Choroid plexus epithelial cell (primary cell): ENCODE measurements around the gene PCP4.
"Not testable (repeated sequence)": the region's sequence is repeated elsewhere in the genome, so short reads cannot be mapped to it uniquely, and the experiment has no call there.

Experiments used
- DNase-seq: peaks from one replicate; pipeline ENCODE4 v3.0.0-alpha.2; 2010; ENCODE audit warnings: low read depth
- H3K4me3 ChIP-seq: 2 replicates; pipeline ENCODE4 v1.5.1; 2011; ENCODE audit warnings: low read depth, mild to moderate bottlenecking, control low read depth, low read length, moderate library complexity
- TF ChIP-seq, protein P1 (sequence below): conservative IDR thresholded peaks from 2 replicates; pipeline ENCODE4 v1.5.1; 2011; ENCODE audit warnings: low read depth, mild to moderate bottlenecking, control low read depth, inconsistent platforms, low read length, moderate library complexity

PCP4 gene

DNA sequence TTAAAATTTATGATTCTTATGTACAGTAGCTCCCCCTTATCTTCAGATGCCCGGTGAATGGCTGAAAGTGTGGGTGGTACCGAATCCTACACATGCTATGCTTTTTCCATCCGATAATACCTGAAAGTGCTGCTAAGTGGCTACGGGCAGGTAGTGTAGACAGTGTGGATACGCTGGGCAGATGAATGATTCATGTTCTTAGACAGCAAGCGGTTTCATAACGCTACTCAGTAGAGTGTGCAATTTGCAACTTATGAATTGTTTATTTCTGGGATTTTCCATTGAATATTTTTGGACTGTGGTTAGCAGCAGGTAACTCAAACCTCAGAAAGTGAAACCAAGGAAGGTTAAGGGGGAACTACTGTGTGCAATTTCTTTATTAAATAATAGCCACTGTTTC, 7.5 kb downstream of the PCP4 start:
- TF ChIP-seq, protein P1, sequence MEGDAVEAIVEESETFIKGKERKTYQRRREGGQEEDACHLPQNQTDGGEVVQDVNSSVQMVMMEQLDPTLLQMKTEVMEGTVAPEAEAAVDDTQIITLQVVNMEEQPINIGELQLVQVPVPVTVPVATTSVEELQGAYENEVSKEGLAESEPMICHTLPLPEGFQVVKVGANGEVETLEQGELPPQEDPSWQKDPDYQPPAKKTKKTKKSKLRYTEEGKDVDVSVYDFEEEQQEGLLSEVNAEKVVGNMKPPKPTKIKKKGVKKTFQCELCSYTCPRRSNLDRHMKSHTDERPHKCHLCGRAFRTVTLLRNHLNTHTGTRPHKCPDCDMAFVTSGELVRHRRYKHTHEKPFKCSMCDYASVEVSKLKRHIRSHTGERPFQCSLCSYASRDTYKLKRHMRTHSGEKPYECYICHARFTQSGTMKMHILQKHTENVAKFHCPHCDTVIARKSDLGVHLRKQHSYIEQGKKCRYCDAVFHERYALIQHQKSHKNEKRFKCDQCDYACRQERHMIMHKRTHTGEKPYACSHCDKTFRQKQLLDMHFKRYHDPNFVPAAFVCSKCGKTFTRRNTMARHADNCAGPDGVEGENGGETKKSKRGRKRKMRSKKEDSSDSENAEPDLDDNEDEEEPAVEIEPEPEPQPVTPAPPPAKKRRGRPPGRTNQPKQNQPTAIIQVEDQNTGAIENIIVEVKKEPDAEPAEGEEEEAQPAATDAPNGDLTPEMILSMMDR = no peak
- no peak for DNase-seq
- H3K4me3 ChIP-seq = no peak overlapping the region

DNA sequence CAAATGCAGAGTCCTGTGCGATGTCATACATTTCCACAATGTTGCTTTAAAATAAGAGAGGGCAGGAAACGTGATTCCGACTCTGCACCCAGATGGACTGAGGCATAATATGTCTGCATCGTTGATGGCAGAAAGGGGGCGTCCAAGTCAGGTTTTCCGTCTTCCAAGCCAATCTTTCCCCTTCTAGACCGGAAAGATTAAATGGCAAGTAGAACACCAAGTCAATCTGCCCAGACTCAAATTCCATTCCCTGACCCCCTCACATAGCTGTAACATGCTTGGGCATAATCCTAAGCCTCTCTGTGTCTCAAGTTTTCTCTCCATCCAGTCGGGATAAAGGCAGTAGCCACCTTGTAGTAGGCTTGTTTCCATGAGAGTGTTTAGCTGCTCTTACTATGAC, 14.4 kb downstream of the PCP4 start:
- TF ChIP-seq, protein P1 = no peak
- no peak for DNase-seq
- H3K4me3 ChIP-seq = no peak overlapping the region

DNA sequence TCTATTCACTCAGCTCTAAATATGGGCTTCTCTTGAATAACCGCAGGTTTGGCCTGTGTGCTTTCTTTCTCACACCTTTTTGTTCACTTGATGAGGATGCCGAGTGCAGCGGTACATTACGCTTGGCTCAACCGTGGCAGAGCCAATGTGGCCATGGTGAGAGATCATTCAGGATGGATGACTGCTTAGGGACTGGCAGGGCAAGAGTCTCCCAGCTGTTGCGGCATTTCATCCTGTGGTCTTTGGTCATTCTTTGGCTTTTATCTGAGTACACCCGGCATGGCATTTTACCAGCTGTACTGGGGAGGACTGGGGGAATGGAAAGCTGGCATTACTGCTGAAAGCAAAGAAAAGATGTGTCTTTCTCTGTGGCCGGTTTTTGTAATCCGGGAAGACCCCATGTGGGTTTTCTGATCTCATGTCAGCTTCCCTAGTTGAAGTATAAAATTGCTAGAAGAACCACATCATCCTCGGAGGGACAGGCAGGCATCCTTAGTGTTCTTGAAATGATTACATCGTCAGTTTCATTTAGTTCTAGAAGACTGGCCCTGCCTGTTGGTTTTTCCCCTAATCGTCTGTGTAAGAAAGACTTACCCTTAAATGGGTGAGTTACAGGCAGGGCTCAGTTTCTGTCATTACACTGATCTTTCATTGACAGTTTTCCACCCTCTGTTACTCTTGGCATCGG, 15.1 kb downstream of the PCP4 start:
- no peak overlapping the region for H3K4me3 ChIP-seq
- no peak for DNase-seq
- TF ChIP-seq, protein P1 = no peak

DNA sequence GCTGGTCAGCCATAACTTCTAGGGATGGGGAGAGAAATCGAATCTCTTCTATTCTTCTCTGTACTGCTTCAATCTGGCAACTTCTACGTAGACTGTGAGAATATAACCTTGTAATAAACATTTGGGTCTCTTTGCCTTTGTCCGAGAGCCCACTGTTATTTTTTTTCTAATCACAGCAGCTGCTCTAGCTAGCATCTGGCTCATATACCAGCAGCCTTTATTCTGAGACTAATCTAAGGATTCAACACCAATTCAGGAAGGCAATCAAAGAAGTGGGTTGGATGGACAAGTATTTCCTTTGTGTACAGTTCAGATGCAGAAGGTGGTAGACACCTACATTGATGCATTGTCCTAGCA, 15.6 kb downstream of the PCP4 start:
- no peak for DNase-seq
- TF ChIP-seq, protein P1 = no peak
- H3K4me3 ChIP-seq = no peak overlapping the region

DNA sequence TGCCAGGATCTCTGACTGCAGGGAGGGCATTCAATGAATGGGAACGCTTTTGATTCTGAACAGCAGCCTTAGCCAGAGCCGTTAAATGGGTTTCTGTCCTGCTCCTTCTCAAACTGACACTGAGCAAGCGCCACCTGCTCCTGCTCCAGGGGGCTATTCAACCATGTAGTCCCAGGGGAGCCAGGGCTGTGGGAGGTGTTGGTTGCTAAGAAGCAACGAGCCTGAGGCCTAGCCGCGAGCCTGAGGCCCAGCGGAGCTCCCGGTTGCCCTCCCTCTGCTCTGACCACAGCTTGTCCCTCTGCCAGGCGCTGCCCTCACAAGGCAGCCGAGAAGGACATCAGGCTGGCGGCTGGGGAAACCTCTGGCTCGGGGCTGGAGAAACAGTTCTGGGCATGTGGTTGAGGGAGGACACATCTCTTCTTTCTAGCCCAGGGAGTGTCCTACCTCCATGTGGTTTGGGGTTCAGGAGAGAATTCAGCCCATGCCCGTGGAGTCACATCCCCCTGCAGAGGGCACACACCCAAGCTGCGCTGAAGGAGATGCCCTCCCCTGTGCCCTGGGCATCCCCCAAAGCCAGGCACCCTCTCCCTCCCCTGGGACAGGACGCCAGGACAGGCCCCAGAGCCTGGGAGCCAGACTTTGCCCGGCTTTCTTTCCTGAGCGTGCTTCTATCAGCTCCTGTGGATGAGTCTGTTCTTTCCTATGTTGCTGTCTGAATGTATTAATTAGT, 18.0 kb downstream of the PCP4 start:
- H3K4me3 ChIP-seq = no peak overlapping the region
- DNase-seq = no peak
- TF ChIP-seq, protein P1 = no peak

DNA sequence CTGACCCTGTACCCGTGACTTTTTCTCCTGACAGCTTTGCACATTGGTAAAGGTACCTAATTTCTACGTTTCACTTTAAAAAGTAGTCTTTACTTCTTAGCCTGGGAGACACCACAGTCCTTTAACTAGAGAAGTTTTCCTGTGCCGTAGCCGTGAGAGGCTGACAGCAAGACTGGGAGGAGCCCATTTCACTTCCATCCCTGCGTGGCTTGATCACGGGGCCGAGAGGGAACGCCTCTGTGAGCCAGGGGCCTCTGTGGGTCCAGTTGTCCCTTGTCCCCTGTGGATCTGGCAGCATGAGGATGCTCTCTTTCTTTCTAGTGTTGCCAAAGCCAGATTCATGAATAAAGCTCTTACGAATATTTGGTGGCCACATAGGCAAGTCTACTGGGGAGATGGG, 21.6 kb downstream of the PCP4 start:
- H3K4me3 ChIP-seq = no peak overlapping the region
- TF ChIP-seq, protein P1 = no peak
- DNase-seq = no peak

DNA sequence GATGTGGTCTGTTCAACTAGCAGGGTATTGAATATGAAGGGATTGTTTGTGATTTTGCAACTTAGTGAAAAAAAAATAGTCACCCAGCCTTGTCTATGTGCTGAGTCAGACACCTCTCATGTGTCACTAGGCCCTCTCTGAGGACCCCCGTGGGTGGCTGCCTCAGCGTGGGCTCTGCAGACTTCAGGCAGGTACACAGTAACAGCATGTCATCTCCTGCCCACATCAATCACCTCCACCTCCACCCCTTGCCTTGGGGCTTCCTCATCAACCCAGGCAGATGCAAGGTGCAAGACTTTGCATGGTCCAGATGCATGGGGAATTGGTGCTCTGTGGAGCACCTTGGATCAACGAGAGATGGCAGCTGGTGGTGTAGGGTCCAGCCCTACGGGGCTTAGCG, 23.9 kb downstream of the PCP4 start:
- no peak overlapping the region for H3K4me3 ChIP-seq
- TF ChIP-seq, protein P1 = no peak

DNA sequence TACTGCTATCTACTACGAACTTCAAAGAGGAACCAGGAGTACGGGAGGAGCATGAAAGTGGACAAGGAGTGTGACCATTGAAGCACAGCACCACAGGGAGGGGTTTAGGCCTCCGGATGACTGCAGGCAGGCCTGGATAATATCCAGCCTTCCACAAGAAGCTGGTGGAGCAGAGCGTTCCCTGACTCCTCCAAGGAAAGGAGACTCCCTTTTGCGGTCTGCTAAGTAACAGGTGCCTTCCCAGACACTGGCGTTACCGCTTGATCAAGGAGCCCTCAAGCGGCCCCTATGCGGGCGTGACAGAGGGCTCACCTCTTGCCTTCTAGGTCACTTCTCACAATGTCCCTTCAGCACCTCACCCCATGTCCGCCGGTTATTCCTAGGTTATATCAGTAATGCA, 24.6 kb downstream of the PCP4 start:
- DNase-seq = not testable (repeated sequence)

More for the DNA sequence above, 23.9 kb downstream of the PCP4 start:
- no peak for DNase-seq

More for the DNA sequence above, 24.6 kb downstream of the PCP4 start:
- not testable (repeated sequence) for H3K4me3 ChIP-seq
